ENCODE data around the gene OGN. TPM values are rescaled to one million over a fixed set of nuclear protein-coding genes. Genes with fewer than 3 reads are reported as not detected.

Gene OGN
- total RNA-seq, 1 experiment from 2014 or later, result not detected

DNA sequence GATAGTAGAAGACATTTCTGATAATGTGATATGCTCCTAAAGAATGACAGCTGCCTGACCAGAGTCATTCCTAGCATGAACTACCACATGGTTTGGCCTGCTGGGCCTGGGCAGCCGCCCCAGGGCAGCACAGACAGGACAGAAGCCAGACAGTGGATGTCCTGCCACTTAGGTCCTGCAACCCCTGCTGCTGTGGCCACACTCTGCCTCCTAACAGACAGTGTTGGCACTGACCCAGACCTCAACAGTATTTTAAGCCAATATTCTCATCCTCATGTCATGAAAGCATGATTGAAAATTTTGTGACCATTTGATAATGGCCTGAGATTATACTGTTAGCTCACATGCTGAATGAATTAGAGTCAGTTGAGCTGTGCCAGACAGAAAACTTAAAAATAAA is 62.8 kb downstream of the OGN start:
- H3K79me2 ChIP-seq (ENCODE audit: insufficient read depth, low read length), result no peaks in the 10 kb centered on the region
- Mint-ChIP-seq H3K36me3 (ENCODE audit: insufficient read depth in 1 of 3, low read depth in 3 of 3) (peaks cover 21 to 41% (median 32%) of the 10 kb centered on the region in 3 experiments), H3K9me3 (peaks cover 4% of the 10 kb centered on the region in 2 experiments), H3K4me3 (no peak overlapping the region), H3K27me3 (ENCODE audit: low read depth) (no peaks in the 10 kb centered on the region), H3K4me1 (peaks cover 2 to 3% of the 10 kb centered on the region in 2 experiments; a peak in 3 of 4 replicates), H3K27ac (no peak overlapping the region)
- no peak overlapping the region for H2BK12ac ChIP-seq (ENCODE audit: insufficient read length, low read depth, low read length)
- no peak overlapping the region for H3T11ph ChIP-seq (ENCODE audit: low read length)
- H2AK5ac ChIP-seq (ENCODE audit: insufficient read length, low read length), result no peak overlapping the region
- no peak overlapping the region for H3K14ac ChIP-seq (ENCODE audit: insufficient read depth, low read length)
- DNase-seq, result no peak
- H2BK20ac ChIP-seq (ENCODE audit: low read depth, low read length, poor library complexity, severe bottlenecking), result no peak overlapping the region
- no peak overlapping the region for H4K8ac ChIP-seq (replicated peaks; ENCODE audit: insufficient read length, low read depth, low read length)
- H3K23ac ChIP-seq (ENCODE audit: insufficient read length, low read depth, low read length), result no peak overlapping the region
- TF ChIP-seq, protein P1, sequence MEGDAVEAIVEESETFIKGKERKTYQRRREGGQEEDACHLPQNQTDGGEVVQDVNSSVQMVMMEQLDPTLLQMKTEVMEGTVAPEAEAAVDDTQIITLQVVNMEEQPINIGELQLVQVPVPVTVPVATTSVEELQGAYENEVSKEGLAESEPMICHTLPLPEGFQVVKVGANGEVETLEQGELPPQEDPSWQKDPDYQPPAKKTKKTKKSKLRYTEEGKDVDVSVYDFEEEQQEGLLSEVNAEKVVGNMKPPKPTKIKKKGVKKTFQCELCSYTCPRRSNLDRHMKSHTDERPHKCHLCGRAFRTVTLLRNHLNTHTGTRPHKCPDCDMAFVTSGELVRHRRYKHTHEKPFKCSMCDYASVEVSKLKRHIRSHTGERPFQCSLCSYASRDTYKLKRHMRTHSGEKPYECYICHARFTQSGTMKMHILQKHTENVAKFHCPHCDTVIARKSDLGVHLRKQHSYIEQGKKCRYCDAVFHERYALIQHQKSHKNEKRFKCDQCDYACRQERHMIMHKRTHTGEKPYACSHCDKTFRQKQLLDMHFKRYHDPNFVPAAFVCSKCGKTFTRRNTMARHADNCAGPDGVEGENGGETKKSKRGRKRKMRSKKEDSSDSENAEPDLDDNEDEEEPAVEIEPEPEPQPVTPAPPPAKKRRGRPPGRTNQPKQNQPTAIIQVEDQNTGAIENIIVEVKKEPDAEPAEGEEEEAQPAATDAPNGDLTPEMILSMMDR (conservative IDR thresholded peaks at IDR 0.05), result no peak
- no peak overlapping the region for H4K5ac ChIP-seq (ENCODE audit: insufficient read length, low read depth, low read length)
- no peak overlapping the region for H3K9ac ChIP-seq (ENCODE audit: extremely low read depth, insufficient read length, low read length)
- H2BK15ac ChIP-seq (ENCODE audit: low read depth, low read length), result no peak overlapping the region
- no peak overlapping the region for H3K56ac ChIP-seq (ENCODE audit: insufficient read length, low read depth, low read length)
- no peaks in the 10 kb centered on the region for H3K23me2 ChIP-seq (ENCODE audit: insufficient read length, low read depth, low read length, poor library complexity, severe bottlenecking)
- H3K4ac ChIP-seq (ENCODE audit: low read depth, low read length), result no peak overlapping the region
- no peaks in the 10 kb centered on the region for H3K27me3 ChIP-seq (ENCODE audit: insufficient read depth, low read length)
- H4K20me1 ChIP-seq (ENCODE audit: control insufficient read depth, insufficient read depth, insufficient read length), result no peaks in the 10 kb centered on the region
- no peak overlapping the region for H2BK5ac ChIP-seq (ENCODE audit: insufficient read length, low read length)
- H3K4me2 ChIP-seq (ENCODE audit: insufficient read depth, insufficient read length, low read length), result no peak overlapping the region
- no peaks in the 10 kb centered on the region for H3K4me1 ChIP-seq (ENCODE audit: insufficient read depth, low read length)
- WGBS (ENCODE audit: extremely low coverage, insufficient read length, low lambda C conversion rate), result no CpG with 5 or more reads among the region's 1 CpG
- no peak overlapping the region for H3K18ac ChIP-seq (ENCODE audit: insufficient read length, low read depth, low read length)
- peaks cover 5% of the 10 kb centered on the region for H3K9me3 ChIP-seq (ENCODE audit: control insufficient read depth, low read depth, low read length)
- H4K91ac ChIP-seq (ENCODE audit: insufficient read length, low read depth, low read length), result no peak overlapping the region
- H2BK120ac ChIP-seq (ENCODE audit: low read depth, low read length, poor library complexity, severe bottlenecking), result no peak overlapping the region
- H3K27ac ChIP-seq (ENCODE audit: insufficient read length, low read depth, low read length), result no peak overlapping the region
- no peaks in the 10 kb centered on the region for H3K79me1 ChIP-seq (ENCODE audit: insufficient read depth, low read depth, low read length, poor library complexity, severe bottlenecking)
- no peak overlapping the region for H2AFZ ChIP-seq (ENCODE audit: low read length)

All from H9 (cell line).